ENCODE results near the gene GSTO2.

GSTO2 gene

DNA sequence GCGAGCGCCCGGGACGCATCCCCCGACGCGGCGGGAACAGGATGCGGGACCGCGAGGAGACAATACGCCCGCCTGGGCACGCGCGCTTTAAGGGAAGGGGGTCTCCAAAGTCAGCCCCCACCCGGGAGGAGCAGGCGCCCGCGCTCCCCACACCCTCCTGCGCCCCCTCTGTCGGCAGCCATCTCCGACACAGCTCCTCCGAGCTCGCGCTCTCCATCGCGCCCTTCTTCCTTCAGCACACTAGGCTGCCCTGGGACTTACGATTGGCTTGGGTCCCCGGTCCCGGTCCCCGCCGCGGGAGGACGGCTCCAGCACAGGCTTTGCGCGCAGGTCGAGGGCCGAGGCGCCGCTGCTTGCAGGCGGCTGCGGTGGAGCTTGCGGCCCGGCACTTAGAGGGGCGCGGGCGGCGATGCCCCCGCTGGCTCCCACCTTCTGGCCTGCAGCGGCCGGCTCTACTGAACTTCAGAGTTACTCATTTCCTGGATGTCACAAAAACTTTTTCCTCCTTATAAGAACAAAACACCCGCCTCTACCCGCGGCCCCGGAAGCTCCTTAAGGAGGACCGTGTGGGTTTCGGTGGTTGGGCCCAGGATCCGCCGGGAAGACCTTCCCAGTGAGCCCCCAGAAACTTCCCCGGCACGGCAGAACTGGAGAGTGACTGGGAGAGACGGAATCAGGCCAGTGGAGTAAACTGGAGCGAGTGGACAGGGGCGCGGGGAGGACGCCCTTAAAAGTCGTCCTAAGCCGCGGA lies 69.2 kb downstream of the GSTO2 start, which contains the start of gene ITPRIP:
Gene ITPRIP, minus strand, starts transcription at position 481 of the 751 bp plus-strand sequence. CDS start 22,414 bp downstream, outside the sequence.
- peaks cover 8% of the 10 kb centered on the region for H3K4me1 ChIP-seq (ENCODE audit: low read length)
- peak; percentile 76 for DNase-seq
- TF ChIP-seq EZH2 (optimal IDR thresholded peaks at IDR 0.05; ENCODE audit: low read depth, low read length) (no peak), EZH2phosphoT487 (IDR thresholded peaks at IDR 0.05; ENCODE audit: low read length) (no peak)
- TF ChIP-seq, protein P1, sequence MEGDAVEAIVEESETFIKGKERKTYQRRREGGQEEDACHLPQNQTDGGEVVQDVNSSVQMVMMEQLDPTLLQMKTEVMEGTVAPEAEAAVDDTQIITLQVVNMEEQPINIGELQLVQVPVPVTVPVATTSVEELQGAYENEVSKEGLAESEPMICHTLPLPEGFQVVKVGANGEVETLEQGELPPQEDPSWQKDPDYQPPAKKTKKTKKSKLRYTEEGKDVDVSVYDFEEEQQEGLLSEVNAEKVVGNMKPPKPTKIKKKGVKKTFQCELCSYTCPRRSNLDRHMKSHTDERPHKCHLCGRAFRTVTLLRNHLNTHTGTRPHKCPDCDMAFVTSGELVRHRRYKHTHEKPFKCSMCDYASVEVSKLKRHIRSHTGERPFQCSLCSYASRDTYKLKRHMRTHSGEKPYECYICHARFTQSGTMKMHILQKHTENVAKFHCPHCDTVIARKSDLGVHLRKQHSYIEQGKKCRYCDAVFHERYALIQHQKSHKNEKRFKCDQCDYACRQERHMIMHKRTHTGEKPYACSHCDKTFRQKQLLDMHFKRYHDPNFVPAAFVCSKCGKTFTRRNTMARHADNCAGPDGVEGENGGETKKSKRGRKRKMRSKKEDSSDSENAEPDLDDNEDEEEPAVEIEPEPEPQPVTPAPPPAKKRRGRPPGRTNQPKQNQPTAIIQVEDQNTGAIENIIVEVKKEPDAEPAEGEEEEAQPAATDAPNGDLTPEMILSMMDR (IDR thresholded peaks at IDR 0.05; ENCODE audit: low read length): peak; percentile 28
- H3F3A ChIP-seq (ENCODE audit: insufficient read depth, low read length): peaks cover 29% of the 10 kb centered on the region
- H3K9me3 ChIP-seq (replicated peaks; ENCODE audit: insufficient read depth, low read length): no peaks in the 10 kb centered on the region
- peak within 1 kb of the TSS; percentile 85 for H3K27ac ChIP-seq (ENCODE audit: low read length)
- H3K9ac ChIP-seq (ENCODE audit: low read length): peak within 1 kb of the TSS; percentile 79
- H3K4me3 ChIP-seq (ENCODE audit: low read length): peak within 1 kb of the TSS; percentile 82
- H3K9me2 ChIP-seq (replicated peaks; ENCODE audit: insufficient read depth, low read length): no peaks in the 10 kb centered on the region
- H3K79me2 ChIP-seq (ENCODE audit: low read length): peaks cover 46% of the 10 kb centered on the region
- peak within 1 kb of the TSS; percentile 73 for H2AFZ ChIP-seq (ENCODE audit: low read length)
- H3K36me3 ChIP-seq (replicated peaks; ENCODE audit: insufficient read depth, low read length): no peaks in the 10 kb centered on the region
- H4K20me1 ChIP-seq (ENCODE audit: insufficient read depth, low read length): no peaks in the 10 kb centered on the region
- H3K27me3 ChIP-seq (replicated peaks; ENCODE audit: insufficient read depth, low read length): no peaks in the 10 kb centered on the region
- H3K4me2 ChIP-seq (ENCODE audit: low read depth, low read length): peak within 1 kb of the TSS; percentile 97

DNA sequence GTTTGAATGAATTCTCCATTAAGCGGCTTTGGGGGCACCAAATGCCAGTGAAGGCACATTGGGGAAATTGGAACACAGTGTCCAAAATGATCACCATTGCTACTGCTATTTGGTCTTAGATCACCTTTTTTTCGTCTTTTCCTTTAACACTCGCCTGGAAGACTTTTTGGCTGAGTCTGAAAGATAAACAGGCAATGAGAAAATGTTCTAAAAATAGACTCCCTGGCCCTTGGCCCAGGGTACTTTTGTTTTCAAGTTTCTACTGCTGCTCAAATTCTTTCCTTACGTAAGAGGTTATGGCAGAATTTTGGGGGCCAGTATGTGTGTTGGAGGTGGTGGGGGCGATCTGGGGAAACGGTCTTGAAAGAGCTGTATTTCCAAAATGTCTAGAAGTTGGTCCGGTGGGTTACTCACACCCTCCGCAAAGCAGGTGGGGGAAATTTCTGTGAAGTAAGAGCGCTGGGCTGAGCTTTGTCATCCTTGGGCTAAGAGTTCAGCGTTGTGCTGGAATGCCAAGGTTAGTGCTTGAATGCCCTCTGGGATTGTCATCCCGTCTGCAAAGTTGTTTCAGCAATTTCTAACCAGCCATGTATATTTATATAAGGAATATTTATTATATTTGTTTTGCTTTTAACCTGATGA lies 70.6 kb downstream of the GSTO2 start:
- H2AFZ ChIP-seq (ENCODE audit: low read length): peak overlapping the region; percentile 73
- H3K9me2 ChIP-seq (replicated peaks; ENCODE audit: insufficient read depth, low read length): no peaks in the 10 kb centered on the region
- DNase-seq: peak; percentile 24
- H4K20me1 ChIP-seq (ENCODE audit: insufficient read depth, low read length): no peaks in the 10 kb centered on the region
- peak overlapping the region; percentile 85; the same call in 1 of the 2 replicates for H3K27ac ChIP-seq (ENCODE audit: low read length)
- peaks cover 8% of the 10 kb centered on the region for H3K4me1 ChIP-seq (ENCODE audit: low read length)
- TF ChIP-seq, protein P1 (IDR thresholded peaks at IDR 0.05; ENCODE audit: low read length): no peak
- TF ChIP-seq EZH2 (optimal IDR thresholded peaks at IDR 0.05; ENCODE audit: low read depth, low read length) (no peak), EZH2phosphoT487 (IDR thresholded peaks at IDR 0.05; ENCODE audit: low read length) (no peak)
- no peaks in the 10 kb centered on the region for H3K27me3 ChIP-seq (replicated peaks; ENCODE audit: insufficient read depth, low read length)
- peak overlapping the region; percentile 82 for H3K4me3 ChIP-seq (ENCODE audit: low read length)
- peaks cover 29% of the 10 kb centered on the region for H3F3A ChIP-seq (ENCODE audit: insufficient read depth, low read length)
- no peaks in the 10 kb centered on the region for H3K36me3 ChIP-seq (replicated peaks; ENCODE audit: insufficient read depth, low read length)
- H3K9ac ChIP-seq (ENCODE audit: low read length): peak overlapping the region; percentile 79
- peaks cover 32% of the 10 kb centered on the region for H3K79me2 ChIP-seq (ENCODE audit: low read length)
- H3K9me3 ChIP-seq (replicated peaks; ENCODE audit: insufficient read depth, low read length): no peaks in the 10 kb centered on the region
- H3K4me2 ChIP-seq (ENCODE audit: low read depth, low read length): peak overlapping the region; percentile 97

DNA sequence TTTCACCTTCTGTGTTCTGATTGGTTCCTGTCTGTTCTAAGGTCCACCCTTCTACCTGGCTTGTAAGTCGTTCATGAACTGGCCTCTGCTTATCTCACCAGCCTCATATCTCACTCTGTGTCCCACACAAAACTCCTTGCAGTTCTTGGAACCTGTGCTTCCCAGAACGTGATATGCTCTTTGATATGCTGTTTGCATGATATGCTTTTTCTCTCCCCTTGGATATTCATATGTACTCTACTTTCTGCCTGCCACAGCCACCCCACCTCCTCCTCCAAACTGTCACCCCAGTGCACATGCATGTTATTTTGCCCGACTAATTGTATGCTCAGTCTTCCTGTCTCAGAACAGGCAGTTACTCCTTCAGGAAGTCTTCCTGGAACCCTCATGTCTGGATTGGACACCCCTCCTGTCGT lies 71.1 kb downstream of the GSTO2 start:
- Histone ChIP-seq H3K36me3 (replicated peaks; ENCODE audit: insufficient read depth, low read length) (no peaks in the 10 kb centered on the region), H3F3A (ENCODE audit: insufficient read depth, low read length) (peaks cover 29% of the 10 kb centered on the region), H3K27me3 (replicated peaks; ENCODE audit: insufficient read depth, low read length) (no peaks in the 10 kb centered on the region), H4K20me1 (ENCODE audit: insufficient read depth, low read length) (no peaks in the 10 kb centered on the region), H3K4me1 (ENCODE audit: low read length) (peaks cover 8% of the 10 kb centered on the region), H3K4me2 (ENCODE audit: low read depth, low read length) (no peak overlapping the region), H3K4me3 (ENCODE audit: low read length) (no peak overlapping the region), H3K9ac (ENCODE audit: low read length) (no peak overlapping the region), H3K79me2 (ENCODE audit: low read length) (peaks cover 26% of the 10 kb centered on the region), H2AFZ (ENCODE audit: low read length) (no peak overlapping the region), H3K27ac (ENCODE audit: low read length) (no peak overlapping the region), H3K9me3 (replicated peaks; ENCODE audit: insufficient read depth, low read length) (no peaks in the 10 kb centered on the region), H3K9me2 (replicated peaks; ENCODE audit: insufficient read depth, low read length) (no peaks in the 10 kb centered on the region)
- DNase-seq: no peak
- no peak for TF ChIP-seq EZH2phosphoT487 (IDR thresholded peaks at IDR 0.05; ENCODE audit: low read length)
- TF ChIP-seq EZH2 (optimal IDR thresholded peaks at IDR 0.05; ENCODE audit: low read depth, low read length): no peak
- TF ChIP-seq, protein P1 (IDR thresholded peaks at IDR 0.05; ENCODE audit: low read length): no peak

All from MM.1S (cell line).